ENCODE results near the gene C1QTNF3. TPM values are rescaled to one million over a fixed set of nuclear protein-coding genes. Genes with fewer than 3 reads are reported as not detected.

The C1QTNF3 gene
- total RNA-seq, 1 donor from 2014 or later = 7.7 TPM

- no peak for TF ChIP-seq CTCF (IDR thresholded peaks at IDR 0.05)
- H3K27ac Mint-ChIP-seq = no peak overlapping the region
- H3K36me3 Mint-ChIP-seq (ENCODE audit: low read depth) = peaks cover 55% of the 10 kb centered on the region
- ATAC-seq (ENCODE audit: low read depth) (no peak), DNase-seq (no peak)
- intact Hi-C loops (cut with micrococcal nuclease) = no loop called here
- H3K4me3 Mint-ChIP-seq = no peak overlapping the region
- CTCF ChIA-PET = interaction anchor here (1.1 kb wide), 1 partner anchor 25 kb away, joined by 3 read pairs; no protein-coding TSS in a partner anchor
- no peaks in the 10 kb centered on the region for H3K27me3 Mint-ChIP-seq
- H3K9me3 Mint-ChIP-seq = no peaks in the 10 kb centered on the region
- H3K4me1 Mint-ChIP-seq = no peaks in the 10 kb centered on the region
- POLR2A ChIA-PET = no interaction called here
Observed at GRCh38 chr5:34022121-34022705, 20.8 kb downstream of the C1QTNF3 start.

GRCh38 chr5:34021334-34021733 is 21.7 kb downstream of the C1QTNF3 start:
- CTCF ChIA-PET = no interaction called here
- TF ChIP-seq CTCF (IDR thresholded peaks at IDR 0.05) = no peak
- Mint-ChIP-seq H3K4me3 (no peak overlapping the region), H3K9me3 (no peaks in the 10 kb centered on the region), H3K36me3 (ENCODE audit: low read depth) (peaks cover 51% of the 10 kb centered on the region), H3K27ac (no peak overlapping the region), H3K27me3 (no peaks in the 10 kb centered on the region), H3K4me1 (no peaks in the 10 kb centered on the region)
- ATAC-seq (ENCODE audit: low read depth) (no peak), DNase-seq (no peak)
- POLR2A ChIA-PET = no interaction called here
- intact Hi-C loops (cut with micrococcal nuclease) = no loop called here

- ATAC-seq (ENCODE audit: low read depth) (no peak), DNase-seq (no peak)
- no peaks in the 10 kb centered on the region for H3K4me1 Mint-ChIP-seq
- intact Hi-C loops (cut with micrococcal nuclease) = no loop called here
- CTCF ChIA-PET = no interaction called here
- no peak overlapping the region for H3K27ac Mint-ChIP-seq
- no peak overlapping the region for H3K4me3 Mint-ChIP-seq
- H3K9me3 Mint-ChIP-seq = no peaks in the 10 kb centered on the region
- H3K36me3 Mint-ChIP-seq (ENCODE audit: low read depth) = peaks cover 46% of the 10 kb centered on the region
- no peak for TF ChIP-seq CTCF (IDR thresholded peaks at IDR 0.05)
- no peaks in the 10 kb centered on the region for H3K27me3 Mint-ChIP-seq
- POLR2A ChIA-PET = no interaction called here
Observed at GRCh38 chr5:34020726-34021125, 22.3 kb downstream of the C1QTNF3 start.

- Mint-ChIP-seq H3K4me1 (no peaks in the 10 kb centered on the region), H3K9me3 (peaks cover 4% of the 10 kb centered on the region), H3K27me3 (no peaks in the 10 kb centered on the region), H3K36me3 (ENCODE audit: low read depth) (peaks cover 27% of the 10 kb centered on the region), H3K27ac (no peak overlapping the region), H3K4me3 (no peak overlapping the region)
- intact Hi-C loops (cut with micrococcal nuclease) = no loop called here
- ChIA-PET POLR2A (no interaction called here), CTCF (interaction anchor here (1.4 kb wide), 1 partner anchor 21 kb away, joined by 3 read pairs; no protein-coding TSS in a partner anchor)
- no peak for DNase-seq
- no peak for ATAC-seq (ENCODE audit: low read depth)
- TF ChIP-seq CTCF (IDR thresholded peaks at IDR 0.05) = no peak
Observed at GRCh38 chr5:34017254-34017653, 25.8 kb downstream of the C1QTNF3 start.

- ChIA-PET CTCF (no interaction called here), POLR2A (no interaction called here)
- Mint-ChIP-seq H3K4me1 (no peaks in the 10 kb centered on the region), H3K27me3 (no peaks in the 10 kb centered on the region), H3K36me3 (ENCODE audit: low read depth) (peaks cover 23% of the 10 kb centered on the region), H3K9me3 (peaks cover 4% of the 10 kb centered on the region), H3K4me3 (no peak overlapping the region), H3K27ac (no peak overlapping the region)
- intact Hi-C loops (cut with micrococcal nuclease) = no loop called here
- no peak for TF ChIP-seq CTCF (IDR thresholded peaks at IDR 0.05)
- no peak for DNase-seq
- ATAC-seq (ENCODE audit: low read depth) = no peak
Observed at GRCh38 chr5:34016750-34017149, 26.3 kb downstream of the C1QTNF3 start.

Measured in activated B cell treated with CpG ODN at 0.5 μM for 24 hours (primary cell).